Measurements from ENCODE around the gene APC. TPM values are rescaled to one million over a fixed set of nuclear protein-coding genes. Genes with fewer than 3 reads are reported as not detected.

The APC gene
- total RNA-seq, 1 experiment from 2014 or later = 24.9 TPM

GRCh38 chr5:112733586-112733985 is 4.1 kb upstream of the APC start:
- BruUV-seq (replicated peaks) = no TSS peak
- ChIA-PET CTCF (interaction anchor here (0.7 kb wide), 1 partner anchor 24 kb away, joined by 3 read pairs; no protein-coding TSS in a partner anchor), POLR2A (interaction anchor here (1.0 kb wide), 1 partner anchor 14 kb away, joined by 3 read pairs; no protein-coding TSS in a partner anchor)
- H3K9me3 Mint-ChIP-seq (ENCODE audit: unreplicated experiment) = no peaks in the 10 kb centered on the region
- H3K27ac Mint-ChIP-seq (ENCODE audit: low read depth, unreplicated experiment) = no peak overlapping the region
- peaks cover 11% of the 10 kb centered on the region for H3K4me1 Mint-ChIP-seq (ENCODE audit: insufficient read depth, unreplicated experiment)
- H3K36me3 Mint-ChIP-seq (ENCODE audit: insufficient read depth, unreplicated experiment) = no peaks in the 10 kb centered on the region
- no peaks in the 10 kb centered on the region for H3K27me3 Mint-ChIP-seq (ENCODE audit: insufficient read depth, unreplicated experiment)
- DNase-seq (ENCODE audit: unreplicated experiment) = no peak
- no peak for TF ChIP-seq CTCF (IDR thresholded peaks at IDR 0.05; ENCODE audit: unreplicated experiment)
- intact Hi-C loops (cut with micrococcal nuclease) = no loop called here
- H3K4me3 Mint-ChIP-seq (ENCODE audit: unreplicated experiment) = no peak overlapping the region

GRCh38 chr5:112734597-112734996 is 3.1 kb upstream of the APC start:
- Mint-ChIP-seq H3K27ac (ENCODE audit: low read depth, unreplicated experiment) (no peak overlapping the region), H3K36me3 (ENCODE audit: insufficient read depth, unreplicated experiment) (no peaks in the 10 kb centered on the region), H3K27me3 (ENCODE audit: insufficient read depth, unreplicated experiment) (no peaks in the 10 kb centered on the region), H3K9me3 (ENCODE audit: unreplicated experiment) (no peaks in the 10 kb centered on the region), H3K4me3 (ENCODE audit: unreplicated experiment) (no peak overlapping the region), H3K4me1 (ENCODE audit: insufficient read depth, unreplicated experiment) (peaks cover 6% of the 10 kb centered on the region)
- ChIA-PET CTCF (interaction anchor here (0.6 to 6.2 kb wide), 4 partner anchors 9 to 183 kb away, joined by 3 to 38 read pairs (median 4); no protein-coding TSS in a partner anchor), POLR2A (interaction anchor here (1.0 kb wide), 2 partner anchors 13 to 53 kb away, joined by 3 read pairs; no protein-coding TSS in a partner anchor)
- intact Hi-C loops (cut with micrococcal nuclease) = no loop called here
- no peak for DNase-seq (ENCODE audit: unreplicated experiment)
- BruUV-seq (replicated peaks) = no TSS peak
- TF ChIP-seq CTCF (IDR thresholded peaks at IDR 0.05; ENCODE audit: unreplicated experiment) = no peak

- Mint-ChIP-seq H3K27me3 (ENCODE audit: insufficient read depth, unreplicated experiment) (no peaks in the 10 kb centered on the region), H3K4me1 (ENCODE audit: insufficient read depth, unreplicated experiment) (peaks cover 6% of the 10 kb centered on the region), H3K4me3 (ENCODE audit: unreplicated experiment) (no peak overlapping the region), H3K9me3 (ENCODE audit: unreplicated experiment) (no peaks in the 10 kb centered on the region), H3K36me3 (ENCODE audit: insufficient read depth, unreplicated experiment) (no peaks in the 10 kb centered on the region), H3K27ac (ENCODE audit: low read depth, unreplicated experiment) (no peak overlapping the region)
- BruUV-seq (replicated peaks) = no TSS peak
- TF ChIP-seq CTCF (IDR thresholded peaks at IDR 0.05; ENCODE audit: unreplicated experiment) = no peak
- intact Hi-C loops (cut with micrococcal nuclease) = loop anchor here (5.0 kb wide), 1 partner anchor 43 kb away; no protein-coding TSS in a partner anchor
- CTCF ChIA-PET = interaction anchor here (1.0 to 6.2 kb wide), 3 partner anchors 21 to 184 kb away, joined by 3 to 38 read pairs (median 5); no protein-coding TSS in a partner anchor
- no peak for DNase-seq (ENCODE audit: unreplicated experiment)
- POLR2A ChIA-PET = interaction anchor here (0.6 to 4.7 kb wide), 7 partner anchors 9 to 797 kb away, joined by 3 to 44 read pairs (median 3); no protein-coding TSS in a partner anchor
Observed at GRCh38 chr5:112735702-112736101, 2.0 kb upstream of the APC start.

GRCh38 chr5:112737070-112737462 is 619 bp upstream of the APC start:
- CTCF ChIA-PET = interaction anchor here (0.7 to 6.2 kb wide), 3 partner anchors 13 to 191 kb away, joined by 3 to 38 read pairs (median 5); no protein-coding TSS in a partner anchor
- TF ChIP-seq CTCF (IDR thresholded peaks at IDR 0.05; ENCODE audit: unreplicated experiment) = no peak
- POLR2A ChIA-PET = interaction anchor here (0.6 to 4.7 kb wide), 11 partner anchors 8 to 238 kb away, joined by 3 to 44 read pairs (median 6); partner anchors contain the start of gene SRP19
- BruUV-seq (replicated peaks) = no TSS peak
- intact Hi-C loops (cut with micrococcal nuclease) = loop anchor here (5.0 kb wide), 1 partner anchor 45 kb away; no protein-coding TSS in a partner anchor
- peaks cover 6% of the 10 kb centered on the region for H3K4me1 Mint-ChIP-seq (ENCODE audit: insufficient read depth, unreplicated experiment)
- peak overlapping the region; percentile 92 for H3K4me3 Mint-ChIP-seq (ENCODE audit: unreplicated experiment)
- no peaks in the 10 kb centered on the region for H3K9me3 Mint-ChIP-seq (ENCODE audit: unreplicated experiment)
- no peak for DNase-seq (ENCODE audit: unreplicated experiment)
- no peaks in the 10 kb centered on the region for H3K27me3 Mint-ChIP-seq (ENCODE audit: insufficient read depth, unreplicated experiment)
- peak overlapping the region; percentile 92 for H3K27ac Mint-ChIP-seq (ENCODE audit: low read depth, unreplicated experiment)
- H3K36me3 Mint-ChIP-seq (ENCODE audit: insufficient read depth, unreplicated experiment) = no peaks in the 10 kb centered on the region
